GM21576 (cell line): ENCODE data around the gene LRRC8D.

Experiments
- ATAC-seq: cut with Tn5 transposase; IDR thresholded peaks from one replicate; pipeline ENCODE4 v1.9.1; 2021; ENCODE audit warnings: mild to moderate bottlenecking, moderate library complexity; ENCODE audit not compliant: unreplicated experiment

Gene LRRC8D

GRCh38 chr1:89890085-89890752, 69.4 kb downstream of the LRRC8D start:
- ATAC-seq = no peak

- no peak for ATAC-seq
Observed at GRCh38 chr1:89892816-89893215, 72.0 kb downstream of the LRRC8D start.

GRCh38 chr1:89894210-89895201, 73.7 kb downstream of the LRRC8D start:
- no peak for ATAC-seq

- ATAC-seq = no peak
Observed at GRCh38 chr1:89896105-89896942, 75.5 kb downstream of the LRRC8D start.

GRCh38 chr1:89897347-89898133, 76.7 kb downstream of the LRRC8D start:
- ATAC-seq = no peak

GRCh38 chr1:89898150-89898549, 77.3 kb downstream of the LRRC8D start:
- no peak for ATAC-seq

GRCh38 chr1:89898695-89899470, 78.1 kb downstream of the LRRC8D start:
- no peak for ATAC-seq

GRCh38 chr1:89900323-89900722, 79.5 kb downstream of the LRRC8D start:
- ATAC-seq = no peak

GRCh38 chr1:89900791-89901708, 80.2 kb downstream of the LRRC8D start:
- ATAC-seq = no peak

- ATAC-seq = no peak
Observed at GRCh38 chr1:89901957-89902669, 81.3 kb downstream of the LRRC8D start.

GRCh38 chr1:89903550-89903949, 82.7 kb downstream of the LRRC8D start:
- ATAC-seq = no peak

- no peak for ATAC-seq
Observed at GRCh38 chr1:89904219-89904980, 83.6 kb downstream of the LRRC8D start.

- ATAC-seq = no peak
Observed at GRCh38 chr1:89905395-89906058, 84.7 kb downstream of the LRRC8D start.

- ATAC-seq = no peak
Observed at GRCh38 chr1:89906088-89906487, 85.3 kb downstream of the LRRC8D start.

- no peak for ATAC-seq
Observed at GRCh38 chr1:89907727-89908212, 86.9 kb downstream of the LRRC8D start.

- no peak for ATAC-seq
Observed at GRCh38 chr1:89908273-89908671, 87.4 kb downstream of the LRRC8D start.
